Measurements from ENCODE around the gene LRFN4.

Gene LRFN4

GRCh38 chr11:66850588-66851238 lies 6.2 kb upstream of the LRFN4 start:
- Mint-ChIP-seq H3K4me3 (no peak overlapping the region), H3K36me3 (ENCODE audit: low read depth) (peaks cover 4% of the 10 kb centered on the region), H3K27ac (no peak overlapping the region), H3K27me3 (ENCODE audit: low read depth) (no peaks in the 10 kb centered on the region), H3K9me3 (no peaks in the 10 kb centered on the region), H3K4me1 (peaks cover 8% of the 10 kb centered on the region)
- no peak for TF ChIP-seq CTCF (IDR thresholded peaks at IDR 0.05; ENCODE audit: unreplicated experiment in 3 of 3)

- Mint-ChIP-seq H3K4me1 (peaks cover 10% of the 10 kb centered on the region), H3K27ac (no peak overlapping the region), H3K27me3 (ENCODE audit: low read depth) (no peaks in the 10 kb centered on the region), H3K36me3 (ENCODE audit: low read depth) (peaks cover 4% of the 10 kb centered on the region), H3K4me3 (no peak overlapping the region), H3K9me3 (no peaks in the 10 kb centered on the region)
- no peak for TF ChIP-seq CTCF (IDR thresholded peaks at IDR 0.05; ENCODE audit: unreplicated experiment in 3 of 3)
Measured at GRCh38 chr11:66851239-66851596, 5.6 kb upstream of the LRFN4 start.

- H3K36me3 Mint-ChIP-seq (ENCODE audit: low read depth): no peaks in the 10 kb centered on the region
- no peaks in the 10 kb centered on the region for H3K27me3 Mint-ChIP-seq (ENCODE audit: low read depth)
- H3K4me3 Mint-ChIP-seq: no peak overlapping the region
- H3K4me1 Mint-ChIP-seq: peaks cover 10% of the 10 kb centered on the region
- TF ChIP-seq CTCF (IDR thresholded peaks at IDR 0.05; ENCODE audit: unreplicated experiment in 3 of 3): no peak
- H3K9me3 Mint-ChIP-seq: no peaks in the 10 kb centered on the region
- no peak overlapping the region for H3K27ac Mint-ChIP-seq
Measured at GRCh38 chr11:66851698-66852465, 5.0 kb upstream of the LRFN4 start.

- Mint-ChIP-seq H3K27ac (no peak overlapping the region), H3K36me3 (ENCODE audit: low read depth) (no peaks in the 10 kb centered on the region), H3K4me3 (no peak overlapping the region), H3K27me3 (ENCODE audit: low read depth) (no peaks in the 10 kb centered on the region), H3K4me1 (peaks cover 10% of the 10 kb centered on the region), H3K9me3 (no peaks in the 10 kb centered on the region)
- TF ChIP-seq CTCF (IDR thresholded peaks at IDR 0.05; ENCODE audit: unreplicated experiment in 3 of 3): no peak
Measured at GRCh38 chr11:66852466-66853241, 4.2 kb upstream of the LRFN4 start.

GRCh38 chr11:66853242-66854229 lies 3.3 kb upstream of the LRFN4 start:
- Mint-ChIP-seq H3K9me3 (no peaks in the 10 kb centered on the region), H3K36me3 (ENCODE audit: low read depth) (no peaks in the 10 kb centered on the region), H3K27me3 (ENCODE audit: low read depth) (no peaks in the 10 kb centered on the region), H3K4me1 (peaks cover 10% of the 10 kb centered on the region), H3K27ac (no peak overlapping the region), H3K4me3 (peak overlapping the region; percentile 22 to 40 (median 34))
- no peak for TF ChIP-seq CTCF (IDR thresholded peaks at IDR 0.05; ENCODE audit: unreplicated experiment in 3 of 3)

Data from nephron (organoid).